Inferior parietal cortex (tissue), 1 donor: Measurements from ENCODE around the gene PIN1.

ENCODE experiments used
- DNase-seq: peaks from one replicate; pipeline ENCODE4 v3.0.0-alpha.2; 2016; ENCODE audit errors: extremely low spot score

The PIN1 gene

GRCh38 chr19:9856609-9857008 is 21.5 kb downstream of the PIN1 start:
- no peak for DNase-seq

GRCh38 chr19:9857076-9857721 is 22.1 kb downstream of the PIN1 start:
- no peak for DNase-seq

GRCh38 chr19:9857920-9858746 is 23.0 kb downstream of the PIN1 start:
- no peak for DNase-seq

- no peak for DNase-seq
Measured at GRCh38 chr19:9858766-9859165, 23.6 kb downstream of the PIN1 start.

- no peak for DNase-seq
Measured at GRCh38 chr19:9860407-9860806, 25.3 kb downstream of the PIN1 start.

GRCh38 chr19:9861503-9861902 is 26.4 kb downstream of the PIN1 start:
- DNase-seq: no peak

- DNase-seq: no peak
Measured at GRCh38 chr19:9862938-9863337, 27.8 kb downstream of the PIN1 start.

GRCh38 chr19:9863759-9864158 is 28.6 kb downstream of the PIN1 start:
- DNase-seq: no peak

GRCh38 chr19:9865732-9866501 is 30.8 kb downstream of the PIN1 start:
- DNase-seq: no peak

GRCh38 chr19:9868983-9869617 is 34.0 kb downstream of the PIN1 start:
- DNase-seq: peak; percentile 66

GRCh38 chr19:9871626-9872338 is 36.7 kb downstream of the PIN1 start:
- no peak for DNase-seq

GRCh38 chr19:9872618-9873242 is 37.6 kb downstream of the PIN1 start:
- no peak for DNase-seq

- DNase-seq: no peak
Measured at GRCh38 chr19:9875031-9875627, 40.0 kb downstream of the PIN1 start.

- no peak for DNase-seq
Measured at GRCh38 chr19:9875796-9876195, 40.7 kb downstream of the PIN1 start.

- no peak for DNase-seq
Measured at GRCh38 chr19:9877780-9878510, 42.8 kb downstream of the PIN1 start.

- no peak for DNase-seq
Measured at GRCh38 chr19:9878511-9879196, 43.5 kb downstream of the PIN1 start.

GRCh38 chr19:9881720-9882119 is 46.6 kb downstream of the PIN1 start:
- no peak for DNase-seq

- no peak for DNase-seq
Measured at GRCh38 chr19:9883231-9883758, 48.2 kb downstream of the PIN1 start.

- no peak for DNase-seq
Measured at GRCh38 chr19:9883764-9884163, 48.6 kb downstream of the PIN1 start.
